ENCODE results near the gene FHIT.
A peak's percentile ranks its signal among the peaks of the same experiment; 100 is the strongest.

The FHIT gene

DNA sequence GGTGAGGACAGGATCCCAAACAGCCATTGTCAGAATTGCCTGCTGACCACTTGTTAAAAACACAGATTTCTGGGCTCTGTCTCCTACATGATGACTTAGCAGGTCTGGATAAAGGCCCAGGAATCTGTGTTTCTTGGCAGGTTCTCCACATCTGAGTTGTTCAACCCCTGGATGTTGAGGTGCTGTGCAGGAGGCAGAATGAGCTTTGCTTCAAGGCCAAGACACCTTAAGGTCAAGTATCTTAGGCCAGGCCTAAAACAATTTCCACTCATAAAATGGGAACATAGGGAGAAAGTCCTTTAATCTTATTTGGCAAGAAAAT is 1522.7 kb downstream of the FHIT start:
- H3K4me3 ChIP-seq (ENCODE audit: low read depth, low read length): no peak overlapping the region
- TF ChIP-seq, protein P1, sequence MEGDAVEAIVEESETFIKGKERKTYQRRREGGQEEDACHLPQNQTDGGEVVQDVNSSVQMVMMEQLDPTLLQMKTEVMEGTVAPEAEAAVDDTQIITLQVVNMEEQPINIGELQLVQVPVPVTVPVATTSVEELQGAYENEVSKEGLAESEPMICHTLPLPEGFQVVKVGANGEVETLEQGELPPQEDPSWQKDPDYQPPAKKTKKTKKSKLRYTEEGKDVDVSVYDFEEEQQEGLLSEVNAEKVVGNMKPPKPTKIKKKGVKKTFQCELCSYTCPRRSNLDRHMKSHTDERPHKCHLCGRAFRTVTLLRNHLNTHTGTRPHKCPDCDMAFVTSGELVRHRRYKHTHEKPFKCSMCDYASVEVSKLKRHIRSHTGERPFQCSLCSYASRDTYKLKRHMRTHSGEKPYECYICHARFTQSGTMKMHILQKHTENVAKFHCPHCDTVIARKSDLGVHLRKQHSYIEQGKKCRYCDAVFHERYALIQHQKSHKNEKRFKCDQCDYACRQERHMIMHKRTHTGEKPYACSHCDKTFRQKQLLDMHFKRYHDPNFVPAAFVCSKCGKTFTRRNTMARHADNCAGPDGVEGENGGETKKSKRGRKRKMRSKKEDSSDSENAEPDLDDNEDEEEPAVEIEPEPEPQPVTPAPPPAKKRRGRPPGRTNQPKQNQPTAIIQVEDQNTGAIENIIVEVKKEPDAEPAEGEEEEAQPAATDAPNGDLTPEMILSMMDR (IDR thresholded peaks at IDR 0.05; ENCODE audit: low read depth, low read length, missing control alignments): no peak
- DNase-seq (ENCODE audit: low read depth): no peak

DNA sequence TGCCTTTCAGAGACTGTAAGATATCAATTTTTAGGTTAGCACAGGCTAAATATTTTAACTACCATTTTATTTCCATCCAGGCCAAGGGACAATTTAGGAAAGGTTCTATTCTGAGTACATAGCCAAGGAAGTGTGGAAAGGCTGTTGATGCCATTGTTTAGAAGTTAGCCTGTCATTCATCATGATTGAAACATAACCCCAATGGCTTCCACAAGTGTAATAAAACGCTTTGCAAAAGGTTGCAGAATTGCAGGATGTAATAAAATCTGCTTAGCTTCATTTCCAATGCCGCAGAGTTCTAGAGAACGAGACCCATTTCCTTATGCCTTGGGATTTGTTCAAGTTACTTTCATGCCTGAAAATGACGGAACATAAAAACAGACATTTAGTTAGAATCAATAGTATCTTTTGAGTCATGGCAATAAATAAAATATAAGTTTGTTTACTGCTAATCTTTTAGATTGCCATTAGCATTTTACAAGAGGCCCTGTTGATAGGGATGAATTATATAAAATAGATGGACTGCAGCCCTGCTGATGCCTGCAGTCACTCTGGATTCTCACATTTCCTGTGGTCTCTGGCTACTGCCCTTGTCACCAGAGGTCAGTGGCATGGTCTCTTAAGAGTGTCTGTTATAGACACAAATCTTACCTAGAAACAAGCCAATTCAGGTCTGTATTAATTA is 1523.2 kb downstream of the FHIT start:
- no peak for DNase-seq (ENCODE audit: low read depth)
- H3K4me3 ChIP-seq (ENCODE audit: low read depth, low read length): no peak overlapping the region
- TF ChIP-seq, protein P1 (IDR thresholded peaks at IDR 0.05; ENCODE audit: low read depth, low read length, missing control alignments): no peak

DNA sequence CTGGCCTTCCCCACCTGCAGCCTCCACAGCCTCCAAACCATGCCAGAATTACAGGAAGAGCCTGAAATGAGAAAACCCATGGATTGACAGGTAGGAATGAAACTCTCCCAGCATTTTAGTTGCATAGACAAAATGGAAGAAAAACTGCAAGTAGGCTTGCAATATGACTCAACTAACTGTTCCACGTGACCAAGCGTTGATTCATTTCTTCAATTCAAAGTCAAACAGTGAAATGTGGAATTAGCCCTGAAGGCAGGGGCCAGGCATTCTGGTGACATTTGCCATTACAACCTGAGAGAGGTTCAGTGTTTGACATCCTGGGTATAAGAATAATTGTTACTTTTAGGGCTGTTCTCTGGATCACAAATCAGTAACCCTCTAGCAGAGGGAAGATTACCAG is 1525.0 kb downstream of the FHIT start:
- H3K4me3 ChIP-seq (ENCODE audit: low read depth, low read length): no peak overlapping the region
- DNase-seq (ENCODE audit: low read depth): peak; percentile 12
- TF ChIP-seq, protein P1 (IDR thresholded peaks at IDR 0.05; ENCODE audit: low read depth, low read length, missing control alignments): no peak

DNA sequence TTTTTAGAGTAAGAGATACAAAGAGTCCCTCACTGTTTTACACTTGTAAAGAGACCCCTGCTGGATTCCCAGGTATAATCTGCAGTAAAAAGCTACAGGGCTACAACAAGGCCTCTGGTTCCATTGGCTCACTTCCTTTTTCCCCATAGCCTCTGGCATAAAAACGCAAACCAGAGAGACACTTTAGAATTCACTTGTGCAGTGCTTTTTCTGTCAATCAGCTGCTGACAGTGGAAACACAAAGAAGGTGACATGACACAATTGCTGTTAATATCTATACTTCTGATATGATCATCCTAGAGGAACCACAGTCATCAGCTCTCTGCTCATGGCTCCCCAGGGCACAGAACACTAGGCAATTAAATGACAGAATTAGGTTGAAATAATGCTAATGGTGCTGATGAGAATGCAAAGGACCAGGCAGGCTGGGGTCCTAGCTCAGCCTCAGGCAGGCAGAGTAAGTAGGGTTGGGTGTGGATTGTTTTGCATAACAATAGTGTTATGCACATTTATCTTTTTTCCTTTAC is 1533.5 kb downstream of the FHIT start:
- no peak overlapping the region for H3K4me3 ChIP-seq (ENCODE audit: low read depth, low read length)
- TF ChIP-seq, protein P1 (IDR thresholded peaks at IDR 0.05; ENCODE audit: low read depth, low read length, missing control alignments): no peak
- DNase-seq (ENCODE audit: low read depth): no peak

DNA sequence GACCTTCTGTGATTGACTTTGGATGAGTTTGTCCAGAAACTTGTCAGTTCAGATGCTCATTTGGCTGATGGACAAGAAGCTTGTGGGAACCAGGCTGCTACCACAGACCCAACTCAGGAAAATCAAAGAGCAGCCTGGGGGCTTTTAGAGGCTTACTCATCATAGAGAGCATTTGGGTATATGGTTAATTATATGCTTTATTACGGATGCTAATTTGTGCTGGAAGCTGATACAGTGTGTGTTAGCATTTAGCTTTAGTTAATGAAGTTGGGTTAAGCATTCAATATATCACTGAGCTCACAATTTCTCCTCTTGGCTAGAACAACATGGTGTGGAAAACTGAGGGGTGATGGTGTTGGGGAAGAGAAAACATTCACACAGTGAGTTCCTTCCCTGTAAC is 1537.2 kb downstream of the FHIT start:
- DNase-seq (ENCODE audit: low read depth): no peak
- TF ChIP-seq, protein P1 (IDR thresholded peaks at IDR 0.05; ENCODE audit: low read depth, low read length, missing control alignments): no peak
- no peak overlapping the region for H3K4me3 ChIP-seq (ENCODE audit: low read depth, low read length)

DNA sequence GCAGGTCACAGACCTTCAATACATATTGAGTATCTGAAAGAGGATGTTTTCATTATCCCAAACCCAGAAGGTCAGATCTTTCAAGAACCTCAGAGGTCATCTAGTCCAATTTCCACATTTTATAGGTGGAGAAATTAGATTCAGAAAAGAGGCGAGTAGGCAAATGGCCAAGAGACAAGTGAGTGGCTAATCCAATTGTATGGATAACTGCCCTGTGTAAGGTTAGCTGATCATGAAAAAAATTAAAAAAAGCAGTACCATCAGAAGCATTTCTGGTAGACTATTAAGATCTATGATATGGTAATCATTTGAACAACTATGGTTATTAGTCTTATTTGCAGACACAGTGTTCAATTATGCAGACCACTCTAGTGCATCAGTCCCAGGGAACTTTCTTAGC is 1540.7 kb downstream of the FHIT start:
- TF ChIP-seq, protein P1 (IDR thresholded peaks at IDR 0.05; ENCODE audit: low read depth, low read length, missing control alignments): no peak

More for the DNA sequence above, 1540.7 kb downstream of the FHIT start:
- no peak for DNase-seq (ENCODE audit: low read depth)
- H3K4me3 ChIP-seq (ENCODE audit: low read depth, low read length): no peak overlapping the region
